K562 (cell line): ENCODE results near the gene NDUFB5. TPM values are rescaled to one million over a fixed set of nuclear protein-coding genes. Genes with fewer than 3 reads are reported as not detected.

Experiments
- ATAC-seq: fragments of 200-7000 bp; cut with Tn5 transposase; 3 replicates; pipeline ENCODE4 v1.9.1; 2020; ENCODE audit warnings: moderate library complexity
- BruUV-seq: library from RNA; stranded (reverse); fragments of 400-500 nt; replicated peaks from 2 replicates; lab custom pipeline; 2021; lab: Mats Ljungman, UMichigan
- CTCF ChIA-PET: fragments of 300-600 bp; formaldehyde crosslinking; extraction: SDS; loops from one replicate; lab custom pipeline; 2021; ENCODE audit warnings: low intra/inter-chr PET ratio; lab: Yijun Ruan, JAX
- POLR2A ChIA-PET: fragments of 300-600, 350-650 bp; sonication (Branson Sonifier 250); formaldehyde crosslinking; extraction: SDS; loops from one replicate; lab custom pipeline; 2021; ENCODE audit warnings: antibody characterized with exemption, inconsistent platforms; lab: Yijun Ruan, JAX
- DNase-seq, 4 experiments: peaks; one replicate each; pipeline versions ENCODE4 v3.0.0 to v3.0.0-alpha.2; 2011 to 2018; ENCODE audit warnings: low spot score in 3 of 4, mixed read lengths in 3 of 4; ENCODE audit errors: extremely low read depth in 1 of 4
- FAIRE-seq: peaks from 2 replicates; lab custom pipeline; 2011; peaks lifted over from hg19 to GRCh38; lab: Jason Lieb, UNC
- H2AFZ ChIP-seq: 2 replicates; pipeline ENCODE4 v1.6.0; 2011; ENCODE audit warnings: low read depth, low read length, control low read depth, inconsistent platforms
- H3K27ac ChIP-seq: fragments of 200-600 bp; 3 replicates; pipeline ENCODE4 v1.8.0; 2011; ENCODE audit warnings: low read depth, mild to moderate bottlenecking, control low read depth, inconsistent platforms, low read length, moderate library complexity, mixed read lengths; ENCODE audit errors: extremely low read depth
- H3K27me3 ChIP-seq, 2 experiments: fragments of 300-600 bp in 1 of 2; 2 replicates in 1 of 2; 3 replicates in 1 of 2; pipeline versions ENCODE4 v1.6.0 to v1.8.0; 2011; ENCODE audit warnings: inconsistent platforms in 2 of 2, low read length in 2 of 2, mild to moderate bottlenecking in 1 of 2, mixed read lengths in 1 of 2, moderate library complexity in 1 of 2; ENCODE audit not compliant: control insufficient read depth in 2 of 2, insufficient read depth in 2 of 2
- H3K36me3 ChIP-seq: fragments of 300-600 bp; 3 replicates; pipeline ENCODE4 v1.8.0; 2011; ENCODE audit warnings: mild to moderate bottlenecking, low read length, inconsistent platforms; ENCODE audit not compliant: control insufficient read depth, insufficient read depth
- H3K4me1 ChIP-seq, 2 experiments: fragments of 200-600 bp in 1 of 2; replicated peaks in 1 of 2; 2 replicates in 1 of 2; 3 replicates in 1 of 2; pipeline versions ENCODE4 v1.5.1 to v1.8.0; 2011; ENCODE audit warnings: inconsistent platforms in 2 of 2, low read length in 2 of 2, mild to moderate bottlenecking in 1 of 2, mixed read lengths in 1 of 2, moderate library complexity in 1 of 2; ENCODE audit not compliant: control insufficient read depth in 2 of 2, insufficient read depth in 2 of 2
- H3K4me2 ChIP-seq: 2 replicates; pipeline ENCODE4 v1.6.1; 2011; ENCODE audit warnings: low read length, control low read depth, inconsistent platforms, mixed read lengths; ENCODE audit not compliant: insufficient read depth
- H3K4me3 ChIP-seq: fragments of 200-600 bp; sonication (generic), shearing (Covaris generic); 2 replicates; pipeline ENCODE4 v1.5.1; 2016; ENCODE audit warnings: control low read depth, inconsistent platforms
- H3K79me2 ChIP-seq: fragments of 200-600 bp; 3 replicates; pipeline ENCODE4 v1.8.0; 2011; ENCODE audit warnings: low read length, inconsistent platforms; ENCODE audit not compliant: control insufficient read depth, insufficient read depth
- H3K9ac ChIP-seq, 2 experiments: 2 replicates each; pipeline versions ENCODE4 v1.6.0 to v1.6.1; 2011; ENCODE audit warnings: low read depth in 2 of 2, low read length in 2 of 2, control low read depth in 1 of 2, inconsistent platforms in 1 of 2, mild to moderate bottlenecking in 1 of 2, mixed read lengths in 1 of 2; ENCODE audit not compliant: insufficient read depth in 1 of 2
- H3K9me1 ChIP-seq: one replicate; pipeline ENCODE4 v1.6.0; 2011; ENCODE audit warnings: inconsistent platforms, mild to moderate bottlenecking, low read length, moderate library complexity; ENCODE audit not compliant: control insufficient read depth, insufficient read depth
- H3K9me3 ChIP-seq: replicated peaks from 2 replicates; pipeline ENCODE4 v1.5.1; 2011; ENCODE audit warnings: low read depth, low read length, inconsistent platforms; ENCODE audit not compliant: control insufficient read depth, insufficient read depth
- H4K20me1 ChIP-seq: replicated peaks from 2 replicates; pipeline ENCODE4 v1.6.1; 2011; ENCODE audit warnings: low read length, inconsistent platforms, mixed read lengths; ENCODE audit not compliant: control insufficient read depth, insufficient read depth
- CBFA2T3 ChIP-seq: fragments of 450-650 bp; IDR thresholded peaks from 2 replicates; pipeline ENCODE4 v1.6.1; 2017
- CREM ChIP-seq: IDR thresholded peaks from 2 replicates; pipeline ENCODE4 v1.6.1; 2014; ENCODE audit warnings: antibody characterized with exemption, low read depth
- GATAD2B ChIP-seq: fragments of 450-650 bp; IDR thresholded peaks from 2 replicates; pipeline ENCODE4 v1.6.1; 2017; ENCODE audit warnings: mild to moderate bottlenecking, borderline replicate concordance
- HDAC1 ChIP-seq, 2 experiments: fragments of 450-650 bp; IDR thresholded peaks; 2 replicates each; pipeline ENCODE4 v1.6.1; 2016 to 2017; ENCODE audit warnings: inconsistent platforms in 1 of 2, mild to moderate bottlenecking in 1 of 2, moderate library complexity in 1 of 2
- HEY1 ChIP-seq: fragments of 250-450 bp; sonication (Bioruptor Pico); IDR thresholded peaks from 2 replicates; pipeline ENCODE4 v1.5.0; 2020; ENCODE audit warnings: mild to moderate bottlenecking, moderate library complexity, borderline replicate concordance
- HSF4 ChIP-seq: fragments of 250-450 bp; sonication (Bioruptor Pico); IDR thresholded peaks from 2 replicates; pipeline ENCODE4 v2.1.2; 2022; ENCODE audit warnings: mild to moderate bottlenecking, moderate library complexity, borderline replicate concordance
- MYC ChIP-seq, 2 experiments: fragments of 250-450 bp in 1 of 2; sonication (Bioruptor Pico) in 1 of 2; IDR thresholded peaks; 2 replicates each; pipeline versions ENCODE4 v1.5.1 to v1.6.1; 2012 to 2021; ENCODE audit warnings: low read depth in 2 of 2, borderline replicate concordance in 1 of 2, improper control_type of control experiment in 1 of 2, low read length in 1 of 2, mild to moderate bottlenecking in 1 of 2, moderate library complexity in 1 of 2
- OTX1 ChIP-seq: fragments of 450-650 bp; formaldehyde crosslinking; IDR thresholded peaks from 2 replicates; pipeline ENCODE4 v1.4.0; 2022; ENCODE audit warnings: mild to moderate bottlenecking
- PHF8 ChIP-seq: fragments of 200-600 bp; sonication (generic); IDR thresholded peaks from 2 replicates; pipeline ENCODE4 v1.6.1; 2012; ENCODE audit warnings: mixed run types, mild to moderate bottlenecking, inconsistent platforms, low read length, moderate library complexity, borderline replicate concordance
- RAD21 ChIP-seq, 2 experiments: fragments of 250-450 bp in 1 of 2; fragments of 450-650 bp in 1 of 2; sonication (Bioruptor Pico) in 1 of 2; formaldehyde crosslinking in 1 of 2; IDR thresholded peaks in 1 of 2; conservative IDR thresholded peaks in 1 of 2; 2 replicates each; pipeline versions ENCODE4 v1.4.0 to v1.8.0; 2020 to 2022; ENCODE audit warnings: mild to moderate bottlenecking in 2 of 2, moderate library complexity in 1 of 2
- SIN3A ChIP-seq, 2 experiments: fragments of 150-350 bp in 1 of 2; IDR thresholded peaks; 2 replicates each; pipeline ENCODE4 v1.6.1; 2011 to 2016; ENCODE audit warnings: borderline replicate concordance in 2 of 2, low read depth in 2 of 2, low read length in 2 of 2, mild to moderate bottlenecking in 2 of 2, moderate library complexity in 2 of 2; ENCODE audit not compliant: control insufficient read depth in 1 of 2
- SMAD4 ChIP-seq: fragments of 250-450 bp; sonication (Bioruptor Pico); conservative IDR thresholded peaks from 2 replicates; pipeline ENCODE4 v1.8.0; 2021; ENCODE audit warnings: inconsistent platforms, mild to moderate bottlenecking, moderate library complexity
- SRSF3 ChIP-seq: fragments of 200-400 bp; formaldehyde crosslinking; IDR thresholded peaks from 2 replicates; pipeline ENCODE4 v1.6.1; 2016; ENCODE audit warnings: mild to moderate bottlenecking, low read length, moderate library complexity; ENCODE audit not compliant: insufficient read depth
- ZKSCAN8 ChIP-seq: fragments of 200-800 bp; sonication (Bioruptor generic); IDR thresholded peaks from 2 replicates; pipeline ENCODE4 v1.6.1; 2016; ENCODE audit warnings: missing genetic modification characterization, missing compliant biosample characterization
- ZNF77 ChIP-seq: fragments of 250-450 bp; sonication (Bioruptor Pico); IDR thresholded peaks from 2 replicates; pipeline ENCODE4 v1.5.0; 2020
- WGBS: fragments of 100-300 bp; shearing (Covaris generic); methylation state at CpG from one replicate; pipeline ENCODE4 v1.1.6; 2016; ENCODE audit warnings: low coverage, mixed read lengths; ENCODE audit not compliant: insufficient coverage; ENCODE audit errors: missing lambda C conversion rate; 5-methylcytosine and 5-hydroxymethylcytosine counted together
- in situ Hi-C: fragments of 300-500 bp; cut with MboI; formaldehyde crosslinking; loops from 4 replicates; pipeline ENCODE4 v1.15.0; 2018; ENCODE audit warnings: inconsistent platforms, mixed read lengths
- intact Hi-C: fragments of 100-400 bp; cut with micrococcal nuclease; formaldehyde crosslinking; loops from 2 replicates; pipeline ENCODE4 v1.14.2; 2022
- polyA plus RNA-seq, 8 experiments: library from polyadenylated mRNA; depleted of rRNA in 4 of 8; stranded (reverse) in 5 of 8; unstranded in 3 of 8; fragments of >200 nt; fragmentation: Nextera tagmentation in 2 of 8; fragmentation: Illumina TruSeq in 1 of 8; extraction: Ambion mirVana in 2 of 8; extraction: Trizol in 1 of 8; gene quantifications; 2 replicates each; pipeline versions ENCODE4 v1.2.1 to v1.2.3, GENCODE V29; 2011 to 2014; ENCODE audit warnings: inconsistent platforms in 1 of 8, missing spikeins in 1 of 8
- total RNA-seq, 7 experiments: library from RNA; depleted of rRNA in 6 of 7; stranded (reverse); fragments of >200 nt in 6 of 7; fragmentation: Illumina TruSeq in 2 of 7; extraction: Trizol in 2 of 7; gene quantifications; 2 replicates each; pipeline versions ENCODE4 v1.2.1 to v1.2.3, GENCODE V29; 2011 to 2021; ENCODE audit warnings: low replicate concordance in 1 of 7
- TF ChIP-seq, protein P1 (sequence below): conservative IDR thresholded peaks from 2 replicates; pipeline ENCODE4 v1.6.1; 2011; ENCODE audit warnings: low read depth, mild to moderate bottlenecking, low read length; ENCODE audit not compliant: control insufficient read depth
- TF ChIP-seq, protein P2 (sequence below): fragments of 250-450 bp; sonication (Bioruptor Pico); IDR thresholded peaks from 2 replicates; pipeline ENCODE4 v1.8.0; 2021; ENCODE audit warnings: borderline replicate concordance, mild to moderate bottlenecking, moderate library complexity; ENCODE audit not compliant: poor library complexity, severe bottlenecking
- TF ChIP-seq, protein P3 (sequence below): sonication (generic); formaldehyde crosslinking; IDR thresholded peaks from 2 replicates; pipeline ENCODE4 v1.8.0; 2022; ENCODE audit warnings: mild to moderate bottlenecking, missing genetic modification reagents

Gene NDUFB5
- total and polyA plus RNA-seq, 9 of the 15 experiments (the other 6 are each of a cell fraction or from before 2014, with no cell fraction given), result 128 to 466 (median 176) TPM

DNA sequence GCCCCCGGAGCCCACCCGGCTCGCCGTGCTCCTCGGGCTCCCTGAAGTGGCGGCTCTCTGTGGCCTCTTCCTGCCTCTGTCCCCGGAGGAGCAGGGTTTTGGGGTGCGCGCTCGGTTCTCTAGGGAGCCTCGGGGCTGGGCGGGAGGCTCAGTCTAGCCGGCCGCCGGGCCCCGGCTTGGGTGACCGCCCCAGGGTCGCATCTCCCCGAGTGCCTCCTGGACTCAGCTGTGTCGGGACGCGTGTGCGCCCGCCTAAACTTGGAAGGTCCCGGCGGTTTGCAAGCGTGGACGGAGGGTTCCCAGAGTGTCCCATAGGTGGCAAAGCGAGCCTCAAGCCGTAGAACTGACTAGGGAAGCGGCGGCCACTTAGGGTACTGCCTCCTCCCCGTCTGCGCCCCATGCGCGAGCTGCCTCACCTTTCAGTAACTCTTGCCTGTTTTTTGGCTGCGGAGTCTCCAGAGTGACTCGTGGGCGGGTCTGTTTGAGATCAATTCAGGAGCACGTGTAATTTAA is 41.3 kb upstream of the NDUFB5 start:
- Histone ChIP-seq H3K79me2 (peaks cover 52% of the 10 kb centered on the region), H3K27me3 (no peaks in the 10 kb centered on the region), H3K4me1 (peaks cover 8 to 9% of the 10 kb centered on the region in 2 experiments; a peak in 3 of 5 replicates), H3K36me3 (peaks cover 4% of the 10 kb centered on the region; the same call in 1 of the 3 replicates), H3K27ac (peak overlapping the region; percentile 93), H3K4me2 (peak overlapping the region; percentile 90), H3K9me1 (no peaks in the 10 kb centered on the region), H3K4me3 (peak overlapping the region; percentile 79), H3K9ac (peak overlapping the region; percentile 79 to 99), H2AFZ (peak overlapping the region; percentile 64), H3K9me3 (no peaks in the 10 kb centered on the region), H4K20me1 (no peaks in the 10 kb centered on the region; the same call in 1 of the 2 replicates)
- intact Hi-C loops, result loop anchor here (2.0 kb wide), 1 partner anchor 113 kb away; the partner anchor contains the start of gene GNB4
- in situ Hi-C loops, result loop anchor here (5.0 to 25.0 kb wide), 2 partner anchors 236 to 551 kb away; no protein-coding TSS in a partner anchor
- peak; percentile 56 to 83 (median 63) for DNase-seq
- ATAC-seq, result peak; percentile 86
- FAIRE-seq, result peak; percentile 26
- WGBS, result 2% methylated on average over 36 of the region's 40 CpGs
- no TSS peak for BruUV-seq
- ChIA-PET CTCF (no interaction called here), POLR2A (interaction anchor here (0.6 to 2.4 kb wide), 8 partner anchors 8 to 1311 kb away, joined by 3 to 14 read pairs (median 3); partner anchors contain the start of gene ZNF639)
- TF ChIP-seq PHF8, result peak; percentile 56; the same call in 1 of the 2 replicates
- TF ChIP-seq HSF4 (CRISPR knock-in tag), result no peak
- TF ChIP-seq OTX1, result 0 out of 2 replicates have a peak, but pooled peaks have one; percentile 13
- TF ChIP-seq ZKSCAN8 (CRISPR knock-in tag), result no peak
- 0 out of 2 replicates have a peak, but pooled peaks have one; percentile 53 for TF ChIP-seq MYC (IDR thresholded peaks at IDR 0.05; ENCODE audit: low read depth, low read length)
- TF ChIP-seq MYC (CRISPR knock-in tag; IDR thresholded peaks at IDR 0.05; ENCODE audit: borderline replicate concordance, low read depth), result no peak
- TF ChIP-seq, protein P1, sequence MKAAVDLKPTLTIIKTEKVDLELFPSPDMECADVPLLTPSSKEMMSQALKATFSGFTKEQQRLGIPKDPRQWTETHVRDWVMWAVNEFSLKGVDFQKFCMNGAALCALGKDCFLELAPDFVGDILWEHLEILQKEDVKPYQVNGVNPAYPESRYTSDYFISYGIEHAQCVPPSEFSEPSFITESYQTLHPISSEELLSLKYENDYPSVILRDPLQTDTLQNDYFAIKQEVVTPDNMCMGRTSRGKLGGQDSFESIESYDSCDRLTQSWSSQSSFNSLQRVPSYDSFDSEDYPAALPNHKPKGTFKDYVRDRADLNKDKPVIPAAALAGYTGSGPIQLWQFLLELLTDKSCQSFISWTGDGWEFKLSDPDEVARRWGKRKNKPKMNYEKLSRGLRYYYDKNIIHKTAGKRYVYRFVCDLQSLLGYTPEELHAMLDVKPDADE, result peak; percentile 52; the same call in 1 of the 2 replicates
- TF ChIP-seq, protein P2, sequence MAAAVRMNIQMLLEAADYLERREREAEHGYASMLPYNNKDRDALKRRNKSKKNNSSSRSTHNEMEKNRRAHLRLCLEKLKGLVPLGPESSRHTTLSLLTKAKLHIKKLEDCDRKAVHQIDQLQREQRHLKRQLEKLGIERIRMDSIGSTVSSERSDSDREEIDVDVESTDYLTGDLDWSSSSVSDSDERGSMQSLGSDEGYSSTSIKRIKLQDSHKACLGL (CRISPR knock-in tag), result no peak
- TF ChIP-seq SIN3A (IDR thresholded peaks at IDR 0.05; ENCODE audit: borderline replicate concordance in 2 of 2, control insufficient read depth in 1 of 2, low read depth in 2 of 2, low read length in 2 of 2), result 0 out of 4 replicates have a peak, but pooled peaks of 1 of the 2 experiments have one; percentile 6
- TF ChIP-seq, protein P3, sequence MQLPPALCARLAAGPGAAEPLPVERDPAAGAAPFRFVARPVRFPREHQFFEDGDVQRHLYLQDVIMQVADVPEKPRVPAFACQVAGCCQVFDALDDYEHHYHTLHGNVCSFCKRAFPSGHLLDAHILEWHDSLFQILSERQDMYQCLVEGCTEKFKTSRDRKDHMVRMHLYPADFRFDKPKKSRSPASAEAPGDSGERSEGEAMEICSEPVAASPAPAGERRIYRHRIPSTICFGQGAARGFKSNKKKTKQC (CRISPR knock-in tag), result no peak
- 0 out of 2 replicates have a peak, but pooled peaks have one; percentile 41 for TF ChIP-seq SRSF3
- no peak for TF ChIP-seq CBFA2T3
- peak; percentile 54; the same call in 1 of the 2 replicates for TF ChIP-seq CREM
- TF ChIP-seq SMAD4 (CRISPR knock-in tag), result 0 out of 2 replicates have a peak, but pooled peaks have one; percentile 12
- TF ChIP-seq ZNF77 (CRISPR knock-in tag), result no peak
- TF ChIP-seq GATAD2B, result no peak
- TF ChIP-seq RAD21 (CRISPR knock-in tag; conservative IDR thresholded peaks at IDR 0.05 in 1 of 2, IDR thresholded peaks at IDR 0.05 in 1 of 2), result 0 out of 4 replicates have a peak, but pooled peaks of 1 of the 2 experiments have one; percentile 15
- no peak for TF ChIP-seq HEY1 (CRISPR knock-in tag)
- TF ChIP-seq HDAC1 (IDR thresholded peaks at IDR 0.05), result peak in 1 of 2 experiments; percentile 18; a peak in 2 of 4 replicates
